Forelimb muscle (tissue), 1 donor: Measurements from ENCODE around the gene KLHL29. TPM values are rescaled to one million over a fixed set of nuclear protein-coding genes. Genes with fewer than 3 reads are reported as not detected.
"Not testable (repeated sequence)": the region's sequence is repeated elsewhere in the genome, so short reads cannot be mapped to it uniquely, and the experiment has no call there.

Experiments
- DNase-seq: peaks from one replicate; pipeline ENCODE4 v3.0.0-alpha.2; 2013; ENCODE audit warnings: low read depth
- polyA plus RNA-seq: library from polyadenylated mRNA; unstranded; fragments of 120-200 nt; gene quantifications from one replicate; pipeline ENCODE4 v1.2.1, GENCODE V29; 2013; ENCODE audit not compliant: insufficient read length

Gene KLHL29
- polyA plus RNA-seq, 1 donor, result 7.3 TPM

- no peak for DNase-seq
These were observed 17.2 kb upstream of the KLHL29 start for GRCh38 chr2:23367760-23368159.

- no peak for DNase-seq
These were observed 11.3 kb upstream of the KLHL29 start for GRCh38 chr2:23373666-23374065.

GRCh38 chr2:23375448-23375847 is 9.5 kb upstream of the KLHL29 start:
- DNase-seq, result no peak

GRCh38 chr2:23376075-23376474 is 8.9 kb upstream of the KLHL29 start:
- DNase-seq, result no peak

- no peak for DNase-seq
These were observed 8.0 kb upstream of the KLHL29 start for GRCh38 chr2:23376972-23377371.

GRCh38 chr2:23377771-23378170 is 7.2 kb upstream of the KLHL29 start:
- no peak for DNase-seq

- no peak for DNase-seq
These were observed 6.5 kb upstream of the KLHL29 start for GRCh38 chr2:23378496-23378895.

- DNase-seq, result no peak
These were observed 5.7 kb upstream of the KLHL29 start for GRCh38 chr2:23379220-23379695.

- DNase-seq, result no peak
These were observed 4.4 kb upstream of the KLHL29 start for GRCh38 chr2:23380562-23381065.

GRCh38 chr2:23381084-23381483 is 3.9 kb upstream of the KLHL29 start:
- no peak for DNase-seq

- DNase-seq, result no peak
These were observed 3.5 kb upstream of the KLHL29 start for GRCh38 chr2:23381485-23381884.

- DNase-seq, result no peak
These were observed 1.9 kb upstream of the KLHL29 start for GRCh38 chr2:23383100-23383499.

- DNase-seq, result no peak
These were observed 370 bp downstream of the KLHL29 start for GRCh38 chr2:23385351-23385747.

- no peak for DNase-seq
These were observed 864 bp downstream of the KLHL29 start for GRCh38 chr2:23385748-23386338.

- DNase-seq, result no peak
These were observed 1.6 kb downstream of the KLHL29 start for GRCh38 chr2:23386339-23387220.

- DNase-seq, result no peak
These were observed 2.2 kb downstream of the KLHL29 start for GRCh38 chr2:23387221-23387550.

GRCh38 chr2:23387845-23388244 is 2.9 kb downstream of the KLHL29 start:
- DNase-seq, result no peak

- DNase-seq, result no peak
These were observed 3.3 kb downstream of the KLHL29 start for GRCh38 chr2:23388294-23388693.

GRCh38 chr2:23388756-23389514 is 4.0 kb downstream of the KLHL29 start:
- DNase-seq, result no peak

GRCh38 chr2:23390152-23390551 is 5.2 kb downstream of the KLHL29 start:
- peak; percentile 75 for DNase-seq

GRCh38 chr2:23391237-23391736 is 6.3 kb downstream of the KLHL29 start:
- DNase-seq, result not testable (repeated sequence)

- DNase-seq, result no peak
These were observed 8.7 kb downstream of the KLHL29 start for GRCh38 chr2:23393722-23394121.
